Natural killer cell (primary cell): Measurements from ENCODE around the gene MED13. TPM values are rescaled to one million over a fixed set of nuclear protein-coding genes. Genes with fewer than 3 reads are reported as not detected.

Experiments used
- ATAC-seq, 3 donors: fragments of 150-1000 bp in 2 of 3; fragments of 200-7000 bp in 1 of 3; cut with Tn5 transposase; 1 replicate in 1 of 3; 2 replicates in 2 of 3; pipeline ENCODE4 v1.10.0; 2021; ENCODE audit warnings: mild to moderate bottlenecking in 2 of 3, moderate library complexity in 2 of 3
- DNase-seq, 2 donors: peaks; one replicate each; pipeline versions ENCODE4 v3.0.0 to v3.0.0-alpha.2; 2013 to 2021; ENCODE audit warnings: mixed read lengths in 1 of 2
- H3K27ac ChIP-seq: one replicate; pipeline ENCODE4 v1.5.1; 2013; ENCODE audit warnings: mild to moderate bottlenecking, low read length
- H3K27me3 ChIP-seq: one replicate; pipeline ENCODE4 v1.6.1; 2013; ENCODE audit warnings: low read length; ENCODE audit not compliant: control insufficient read depth, insufficient read depth
- H3K36me3 ChIP-seq: one replicate; pipeline ENCODE4 v1.6.1; 2013; ENCODE audit warnings: low read length; ENCODE audit not compliant: control insufficient read depth, insufficient read depth
- H3K4me1 ChIP-seq: one replicate; pipeline ENCODE4 v1.6.1; 2013; ENCODE audit warnings: low read length; ENCODE audit not compliant: control insufficient read depth, insufficient read depth
- H3K4me3 ChIP-seq: one replicate; pipeline ENCODE4 v1.5.1; 2013; ENCODE audit warnings: low read length
- H3K9me3 ChIP-seq: one replicate; pipeline ENCODE4 v1.6.1; 2013; ENCODE audit warnings: low read length; ENCODE audit not compliant: control insufficient read depth, insufficient read depth
- H3K27ac Mint-ChIP-seq, 2 donors: one replicate each; pipeline ENCODE4 v1.8.0; 2022; ENCODE audit warnings: mild to moderate bottlenecking in 2 of 2, mixed read lengths in 2 of 2, moderate library complexity in 1 of 2
- H3K27me3 Mint-ChIP-seq, 2 donors: one replicate each; pipeline ENCODE4 v1.8.0; 2022; ENCODE audit warnings: low read depth in 2 of 2, mixed read lengths in 2 of 2
- H3K36me3 Mint-ChIP-seq: one replicate; pipeline ENCODE4 v1.8.0; 2022; ENCODE audit warnings: mixed read lengths
- H3K4me1 Mint-ChIP-seq, 2 donors: one replicate each; pipeline ENCODE4 v1.8.0; 2022; ENCODE audit warnings: mixed read lengths in 2 of 2
- H3K4me3 Mint-ChIP-seq: one replicate; pipeline ENCODE4 v1.8.0; 2022; ENCODE audit warnings: mild to moderate bottlenecking, moderate library complexity, mixed read lengths
- H3K9me3 Mint-ChIP-seq, 2 donors: one replicate each; pipeline ENCODE4 v1.8.0; 2022; ENCODE audit warnings: mixed read lengths in 2 of 2
- CTCF ChIP-seq: fragments of 200-600 bp; IDR thresholded peaks from one replicate; pipeline ENCODE4 v1.8.0; 2022; ENCODE audit warnings: antibody characterized with exemption
- WGBS: methylation state at CpG from one replicate; pipeline ENCODE4 v1.1.7; 2013; ENCODE audit warnings: missing lambda C conversion rate; ENCODE audit not compliant: insufficient coverage; 5-methylcytosine and 5-hydroxymethylcytosine counted together
- intact Hi-C: fragments of 100-400 bp; cut with micrococcal nuclease; formaldehyde crosslinking; loops from one replicate; pipeline ENCODE4 v1.14.2; 2022
- total RNA-seq, 4 donors: library from RNA; stranded (reverse); fragments of 120-200 nt in 1 of 4; gene quantifications; one replicate each; pipeline versions ENCODE4 v1.2.3 to v1.2.4, GENCODE V29; 2013 to 2022

The MED13 gene
- total RNA-seq, 3 donors from 2014 or later (not counting 1 experiment from before 2014, with no cell fraction given) = 107 to 122 (median 116) TPM

GRCh38 chr17:62093188-62094155 lies 28.4 kb upstream of the MED13 start:
- Mint-ChIP-seq H3K9me3 (no peaks in the 10 kb centered on the region), H3K4me3 (no peak overlapping the region), H3K36me3 (no peaks in the 10 kb centered on the region), H3K27ac (no peak overlapping the region), H3K27me3 (peaks cover 0 to 6% of the 10 kb centered on the region in 2 donors), H3K4me1 (peaks cover 0 to 1% of the 10 kb centered on the region in 2 donors)
- H3K4me1 ChIP-seq = no peaks in the 10 kb centered on the region
- H3K36me3 ChIP-seq = no peaks in the 10 kb centered on the region
- ATAC-seq = no peak
- no peak for DNase-seq
- WGBS = 74% methylated on average over 7 of the region's 7 CpGs
- no peaks in the 10 kb centered on the region for H3K27me3 ChIP-seq
- intact Hi-C loops = no loop called here
- H3K4me3 ChIP-seq = no peak overlapping the region
- no peak for TF ChIP-seq CTCF
- H3K9me3 ChIP-seq = no peaks in the 10 kb centered on the region
- no peak overlapping the region for H3K27ac ChIP-seq

- Mint-ChIP-seq H3K9me3 (no peaks in the 10 kb centered on the region), H3K27ac (no peak overlapping the region), H3K27me3 (peaks cover 0 to 5% of the 10 kb centered on the region in 2 donors), H3K4me1 (no peaks in the 10 kb centered on the region), H3K36me3 (no peaks in the 10 kb centered on the region), H3K4me3 (no peak overlapping the region)
- WGBS = no CpG with 5 or more reads among the region's 2 CpGs
- DNase-seq (no peak), ATAC-seq (no peak)
- Histone ChIP-seq H3K9me3 (no peaks in the 10 kb centered on the region), H3K27ac (no peak overlapping the region), H3K36me3 (no peaks in the 10 kb centered on the region), H3K4me1 (no peaks in the 10 kb centered on the region), H3K27me3 (no peaks in the 10 kb centered on the region), H3K4me3 (no peak overlapping the region)
- TF ChIP-seq CTCF = no peak
- intact Hi-C loops = no loop called here
These were observed 27.7 kb upstream of the MED13 start for GRCh38 chr17:62092784-62093183.

GRCh38 chr17:62091804-62092203 lies 26.7 kb upstream of the MED13 start:
- H3K9me3 Mint-ChIP-seq = no peaks in the 10 kb centered on the region
- no peak for DNase-seq
- no peak for TF ChIP-seq CTCF
- Histone ChIP-seq H3K4me1 (no peaks in the 10 kb centered on the region), H3K4me3 (no peak overlapping the region), H3K27me3 (no peaks in the 10 kb centered on the region), H3K36me3 (no peaks in the 10 kb centered on the region), H3K9me3 (no peaks in the 10 kb centered on the region), H3K27ac (no peak overlapping the region)
- ATAC-seq = no peak
- H3K4me1 Mint-ChIP-seq = no peaks in the 10 kb centered on the region
- WGBS = 80% methylated on average over 1 of the region's 1 CpG
- H3K27ac Mint-ChIP-seq = no peak overlapping the region
- H3K36me3 Mint-ChIP-seq = no peaks in the 10 kb centered on the region
- H3K4me3 Mint-ChIP-seq = no peak overlapping the region
- intact Hi-C loops = no loop called here
- H3K27me3 Mint-ChIP-seq = peaks cover 0 to 2% of the 10 kb centered on the region in 2 donors
